ENCODE results near the gene MSANTD2. TPM values are rescaled to one million over a fixed set of nuclear protein-coding genes. Genes with fewer than 3 reads are reported as not detected.

Gene MSANTD2
- total RNA-seq, 1 experiment from 2014 or later = 15.0 TPM

DNA sequence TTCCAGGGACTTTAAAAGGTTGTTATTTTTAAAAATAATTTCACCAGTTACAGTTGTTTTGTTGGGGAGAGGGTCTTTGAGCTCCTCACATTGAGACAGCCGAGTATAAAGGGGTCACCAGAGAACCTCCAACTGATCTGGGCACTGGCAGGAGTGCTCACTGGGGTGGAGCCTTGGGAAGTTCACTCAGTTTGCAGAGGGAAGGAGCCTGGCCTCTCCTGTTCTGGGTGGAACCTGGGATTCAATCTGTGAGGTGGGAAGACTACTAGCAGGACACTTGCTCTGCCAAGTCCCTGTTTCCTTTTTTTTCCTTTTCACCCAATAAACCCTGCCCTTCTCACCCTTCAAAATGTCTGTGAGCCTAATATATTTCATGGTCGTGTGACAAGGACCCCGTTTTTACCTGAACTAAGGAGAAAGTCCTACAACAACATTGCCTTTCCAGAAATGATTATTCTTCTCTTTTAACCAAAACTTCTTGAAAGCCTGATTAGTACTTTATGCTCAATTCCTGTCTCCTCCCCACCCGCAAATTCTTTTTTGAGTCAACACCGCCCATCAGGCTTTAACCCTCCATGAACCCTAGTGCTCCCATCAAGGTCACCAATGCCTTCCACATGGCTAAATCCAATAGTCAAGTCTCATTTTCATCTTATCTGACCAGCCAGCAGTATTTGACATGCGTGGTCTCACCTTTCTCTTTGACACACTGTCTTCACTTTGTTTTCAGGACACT is 22.0 kb upstream of the MSANTD2 start:
- no peak for DNase-seq (ENCODE audit: low read depth)

DNA sequence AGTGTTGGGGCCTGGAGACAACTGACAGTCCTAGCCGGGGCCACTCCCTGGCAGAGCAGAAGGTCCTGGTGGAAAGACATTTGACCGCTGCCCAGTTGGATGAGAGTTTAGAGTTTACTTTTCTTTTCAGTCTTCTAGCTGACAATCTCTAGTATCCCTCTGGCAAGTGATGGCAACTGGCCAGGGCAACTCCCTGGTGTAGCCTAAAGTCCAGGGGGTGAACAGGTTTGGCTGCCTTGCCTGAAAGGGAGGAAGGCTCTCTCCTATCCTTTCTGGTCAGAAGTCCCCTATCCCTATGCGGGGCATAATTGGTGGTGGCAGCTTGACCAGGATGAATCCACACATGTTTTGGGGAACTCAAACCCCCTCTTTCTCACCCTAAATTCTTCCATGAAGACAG is 16.8 kb upstream of the MSANTD2 start:
- no peak for DNase-seq (ENCODE audit: low read depth)

DNA sequence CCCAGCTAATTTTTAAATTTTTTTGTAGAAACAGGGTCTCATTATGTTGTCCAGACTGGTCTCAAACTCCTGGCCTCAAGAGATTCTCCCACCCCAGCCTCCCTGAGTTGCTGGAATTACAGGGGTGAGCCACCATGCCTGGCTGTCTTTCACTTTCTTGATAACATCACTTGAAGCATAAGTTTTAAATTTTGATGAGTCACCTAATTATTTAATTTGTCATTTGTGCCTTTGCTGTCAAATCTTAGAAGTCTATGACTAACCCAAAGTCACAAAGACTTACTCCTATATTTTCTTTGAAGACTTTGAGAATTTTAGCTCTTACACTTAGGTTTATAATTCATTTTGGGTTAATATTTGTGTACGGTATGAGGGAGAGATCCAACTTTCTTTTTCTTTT is 14.5 kb upstream of the MSANTD2 start:
- DNase-seq (ENCODE audit: low read depth) = peak; percentile 42

DNA sequence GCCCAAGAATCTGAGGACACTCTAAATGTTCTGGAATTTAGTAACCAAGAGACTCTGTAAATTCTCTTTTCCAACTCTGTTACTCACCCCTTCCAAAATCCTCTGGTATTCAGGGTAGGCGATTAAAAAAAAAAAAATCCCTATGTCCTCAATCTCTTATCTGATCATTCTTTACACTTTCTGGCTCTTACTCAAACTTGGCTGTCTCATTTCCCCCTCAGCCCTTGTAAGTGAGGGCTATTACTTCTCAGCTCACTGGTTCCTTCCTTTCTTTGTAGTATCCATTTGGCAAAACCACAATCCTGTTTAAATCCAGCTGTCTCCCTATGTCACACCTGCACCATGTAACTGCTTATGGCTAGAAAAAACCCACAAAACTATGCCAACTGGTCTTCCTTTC is 12.7 kb upstream of the MSANTD2 start:
- DNase-seq (ENCODE audit: low read depth) = peak; percentile 85

DNA sequence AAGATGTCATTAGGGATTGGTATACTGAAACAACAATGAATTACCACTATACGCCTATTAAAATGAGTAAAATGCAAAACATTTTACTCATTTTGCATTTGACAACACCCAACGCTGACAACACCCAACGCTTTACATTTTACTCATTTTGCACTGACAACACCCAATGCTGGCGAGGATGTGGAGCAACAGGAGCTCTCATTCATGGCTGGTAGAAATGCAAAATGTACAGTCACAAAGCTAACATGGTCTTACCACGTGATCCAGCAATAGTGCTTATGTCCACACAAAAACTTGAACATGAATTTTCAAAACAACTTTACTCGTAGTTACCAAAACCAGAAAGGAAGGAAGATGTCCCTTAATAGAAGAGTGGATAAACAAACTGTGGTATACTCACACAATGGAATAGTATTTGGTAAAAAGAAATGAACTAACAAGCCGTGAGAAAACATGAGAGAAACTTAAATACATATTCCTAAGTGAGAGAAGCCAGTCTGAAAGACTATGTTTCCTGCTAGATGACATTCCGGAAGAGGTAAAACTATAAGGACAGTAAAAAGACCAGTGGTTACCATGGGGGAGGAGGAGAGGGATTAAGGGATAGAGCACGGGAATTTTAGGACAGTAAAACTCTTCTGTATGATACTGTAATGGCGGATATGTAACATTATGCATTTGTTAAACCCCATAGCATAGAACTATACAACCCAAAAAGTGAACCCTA is 11.4 kb upstream of the MSANTD2 start:
- DNase-seq (ENCODE audit: low read depth) = no peak

DNA sequence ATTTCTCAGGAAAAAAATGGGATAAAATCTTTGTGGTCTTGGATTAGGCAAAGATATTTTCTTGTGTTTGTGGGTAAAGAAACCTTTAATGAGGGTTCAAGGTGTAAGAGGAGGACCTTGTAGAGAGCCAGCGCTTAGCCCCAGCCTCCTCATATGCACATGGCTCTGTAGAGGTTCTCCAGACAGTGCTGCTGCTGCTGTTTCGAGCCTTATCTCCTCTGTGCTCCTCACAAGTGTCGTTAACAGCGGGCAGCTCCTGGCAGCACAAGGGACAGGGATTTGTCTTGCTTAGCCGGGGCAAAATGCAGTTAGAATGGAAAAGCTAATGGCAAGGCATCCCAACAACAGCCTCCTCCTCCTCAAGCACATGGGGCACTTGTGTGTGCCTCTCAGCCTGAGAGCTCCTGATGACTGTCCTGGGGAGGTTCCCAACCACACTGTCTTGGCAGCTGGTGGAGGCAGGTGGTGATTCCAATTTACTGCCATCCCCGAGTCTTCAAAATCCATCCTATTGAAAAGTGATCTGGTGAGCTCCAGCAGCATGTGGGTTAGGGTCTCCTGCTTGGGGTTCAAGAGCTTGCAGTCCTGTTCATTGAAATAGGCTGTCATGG is 7.6 kb upstream of the MSANTD2 start:
- peak; percentile 19 for DNase-seq (ENCODE audit: low read depth)

DNA sequence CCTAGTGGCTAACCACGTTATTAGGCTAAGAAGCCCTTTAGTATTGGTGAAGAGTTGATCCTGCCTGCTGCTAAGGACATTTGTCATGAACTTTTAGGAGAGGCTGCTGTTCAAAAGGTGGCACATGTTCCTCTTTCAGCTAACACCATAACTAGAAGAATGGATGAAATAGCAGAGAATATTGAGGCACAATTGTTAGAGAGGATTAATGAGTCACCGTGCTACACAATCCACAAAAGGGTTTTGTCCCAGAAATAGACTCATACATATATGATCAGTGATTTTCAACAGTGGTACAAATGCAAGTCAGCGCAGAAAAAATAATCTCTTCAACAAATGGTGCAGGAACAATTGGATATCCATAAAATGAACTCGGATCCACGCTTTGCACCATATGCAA is 7.0 kb upstream of the MSANTD2 start:
- DNase-seq (ENCODE audit: low read depth) = no peak

DNA sequence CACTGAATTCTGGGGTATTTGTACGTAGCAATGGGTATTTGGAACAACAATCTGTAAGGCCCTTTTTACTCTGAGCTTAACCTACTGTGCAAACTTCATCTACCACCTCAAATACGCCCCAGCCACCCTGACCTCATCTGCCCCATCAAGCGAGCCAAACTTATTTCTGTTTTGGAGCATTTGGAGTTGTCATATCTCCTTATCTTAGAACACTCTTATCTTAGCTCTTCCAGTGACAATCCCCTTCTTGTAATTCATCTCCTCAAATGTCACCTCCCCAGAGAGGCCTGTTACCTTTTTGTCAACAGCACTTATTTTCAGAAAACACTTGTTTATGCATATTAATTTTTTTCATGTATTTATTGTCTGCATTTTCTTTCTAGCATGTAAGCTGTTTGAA is 4.7 kb upstream of the MSANTD2 start:
- no peak for DNase-seq (ENCODE audit: low read depth)

DNA sequence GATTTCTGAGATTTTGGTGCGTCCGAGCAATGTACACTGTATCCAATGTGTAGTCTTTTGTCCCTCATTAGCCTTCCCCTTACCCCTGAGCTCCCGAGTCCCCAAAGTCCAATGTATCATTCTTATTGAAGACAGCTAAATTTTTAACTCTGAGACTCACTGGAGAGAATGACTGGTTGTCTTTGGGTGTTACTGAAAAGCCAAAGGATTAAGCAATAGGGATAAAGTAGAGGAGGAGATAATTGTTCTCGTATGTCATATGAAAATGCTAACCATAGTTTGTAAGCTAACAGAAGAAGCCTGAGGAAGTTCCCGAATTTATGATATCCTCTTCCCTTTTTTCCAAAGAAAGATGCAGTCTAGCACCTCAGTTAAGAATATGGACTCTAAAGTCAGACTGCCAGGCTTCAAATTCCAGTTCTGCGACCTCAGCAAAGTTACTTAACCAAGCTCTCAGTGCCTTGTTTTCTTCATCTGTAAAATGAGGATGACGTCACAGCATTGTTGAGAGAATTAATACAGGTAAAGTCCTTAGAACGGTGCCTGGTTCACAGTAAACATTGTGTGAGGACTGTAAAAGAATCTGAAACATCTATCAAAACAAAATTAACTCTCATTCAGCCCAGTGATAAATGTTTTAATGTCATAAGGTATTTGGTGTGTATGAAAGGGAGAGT is 1.6 kb upstream of the MSANTD2 start:
- DNase-seq (ENCODE audit: low read depth) = peak; percentile 32

DNA sequence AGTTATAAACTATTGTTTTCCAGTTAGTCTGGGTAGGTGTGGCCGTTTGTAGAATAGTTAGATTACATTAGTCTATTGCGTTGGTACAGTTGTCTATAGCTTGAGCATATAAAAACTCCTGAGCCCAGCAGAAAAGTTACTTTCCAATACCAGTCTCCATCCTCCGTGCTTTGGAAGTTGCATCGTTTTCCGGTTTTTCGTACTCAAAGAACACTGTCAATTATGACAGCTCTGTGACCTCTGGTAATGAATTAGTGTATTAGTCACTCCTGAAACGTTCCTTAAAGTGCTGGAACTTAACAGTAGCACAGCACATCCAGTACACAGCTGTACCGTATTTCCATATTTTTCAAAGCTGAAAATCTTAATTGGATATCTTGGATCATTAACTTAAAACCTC is 808 bp upstream of the MSANTD2 start:
- DNase-seq (ENCODE audit: low read depth) = peak; percentile 65

DNA sequence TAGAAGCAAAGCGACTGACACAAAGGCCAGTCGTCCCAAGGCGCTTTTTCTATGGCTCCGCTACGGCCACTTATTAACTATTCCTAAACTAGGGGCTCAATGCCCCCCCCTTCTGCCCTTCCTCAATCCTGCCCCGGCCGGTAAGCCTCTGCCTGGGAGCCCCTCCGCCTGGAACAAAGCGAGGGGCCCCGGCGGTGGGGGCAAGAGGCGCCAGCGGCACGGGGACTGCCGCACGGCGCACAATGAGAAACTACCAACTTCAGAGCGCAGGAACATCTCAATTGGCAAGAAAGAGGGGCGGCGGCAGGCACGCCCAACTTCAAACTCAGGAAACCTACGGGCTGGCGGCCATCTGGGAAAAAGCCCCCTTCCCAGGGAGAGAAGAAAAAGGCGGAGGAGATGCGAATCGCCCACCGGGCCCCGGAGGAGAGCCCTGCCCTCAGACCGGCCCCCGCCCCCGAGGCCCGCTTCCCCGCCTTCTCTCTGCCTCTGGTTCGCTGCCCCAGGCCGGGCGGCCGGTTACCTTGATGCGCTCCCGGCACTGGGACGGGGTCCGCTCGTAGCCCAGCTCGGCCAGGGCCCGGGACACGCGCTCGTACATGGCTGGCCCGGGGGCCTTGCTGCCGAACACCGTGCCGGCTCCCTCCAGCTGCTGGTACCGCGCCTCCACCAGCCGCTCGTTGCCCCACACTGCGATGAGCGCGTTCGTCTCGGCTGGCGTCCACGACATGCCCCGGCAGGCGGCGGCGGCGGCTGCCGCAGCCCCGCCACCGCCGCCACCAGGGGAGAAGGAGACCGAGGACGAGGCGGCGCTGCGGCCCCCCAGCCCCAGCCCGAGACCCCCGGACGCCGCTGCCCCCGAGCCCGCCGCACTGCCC is 619 bp downstream of the MSANTD2 start:
- peak; percentile 27 for DNase-seq (ENCODE audit: low read depth)

DNA sequence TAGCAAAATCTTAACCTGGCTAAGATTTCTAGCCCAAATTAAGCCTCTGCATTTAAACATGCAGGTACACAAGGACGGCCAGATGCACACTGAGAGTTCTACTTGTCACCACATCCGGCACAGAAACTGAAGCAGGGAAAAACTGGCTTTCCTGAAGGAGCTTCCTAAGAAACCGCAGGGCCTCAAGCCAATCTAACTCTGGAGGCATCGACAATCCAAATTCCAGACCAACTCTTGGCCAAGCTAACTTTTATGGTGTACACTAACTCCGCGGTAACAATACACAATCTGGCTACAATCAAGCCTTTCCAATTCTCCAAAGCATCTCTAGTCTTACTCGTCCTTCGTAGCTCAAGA is 1.2 kb downstream of the MSANTD2 start:
- peak; percentile 76 for DNase-seq (ENCODE audit: low read depth)

DNA sequence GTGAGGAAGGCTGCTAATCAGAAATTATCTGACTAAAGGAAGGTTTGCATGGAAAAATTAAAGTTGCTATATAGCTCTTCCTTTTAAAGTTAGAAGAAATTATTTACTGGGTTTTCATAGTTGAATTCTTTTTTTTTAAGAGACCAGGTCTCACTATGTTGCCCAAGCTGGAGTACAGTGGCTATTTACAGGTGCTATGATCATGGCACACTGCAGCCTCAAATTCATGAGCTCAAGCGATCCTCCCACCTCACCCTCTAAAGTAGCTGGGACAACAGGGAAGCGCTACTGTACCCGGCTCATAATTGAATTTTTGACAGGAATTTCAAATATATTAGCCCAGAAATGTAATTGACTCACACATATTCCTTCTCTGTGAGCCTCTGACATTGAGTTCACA is 3.9 kb downstream of the MSANTD2 start:
- no peak for DNase-seq (ENCODE audit: low read depth)

DNA sequence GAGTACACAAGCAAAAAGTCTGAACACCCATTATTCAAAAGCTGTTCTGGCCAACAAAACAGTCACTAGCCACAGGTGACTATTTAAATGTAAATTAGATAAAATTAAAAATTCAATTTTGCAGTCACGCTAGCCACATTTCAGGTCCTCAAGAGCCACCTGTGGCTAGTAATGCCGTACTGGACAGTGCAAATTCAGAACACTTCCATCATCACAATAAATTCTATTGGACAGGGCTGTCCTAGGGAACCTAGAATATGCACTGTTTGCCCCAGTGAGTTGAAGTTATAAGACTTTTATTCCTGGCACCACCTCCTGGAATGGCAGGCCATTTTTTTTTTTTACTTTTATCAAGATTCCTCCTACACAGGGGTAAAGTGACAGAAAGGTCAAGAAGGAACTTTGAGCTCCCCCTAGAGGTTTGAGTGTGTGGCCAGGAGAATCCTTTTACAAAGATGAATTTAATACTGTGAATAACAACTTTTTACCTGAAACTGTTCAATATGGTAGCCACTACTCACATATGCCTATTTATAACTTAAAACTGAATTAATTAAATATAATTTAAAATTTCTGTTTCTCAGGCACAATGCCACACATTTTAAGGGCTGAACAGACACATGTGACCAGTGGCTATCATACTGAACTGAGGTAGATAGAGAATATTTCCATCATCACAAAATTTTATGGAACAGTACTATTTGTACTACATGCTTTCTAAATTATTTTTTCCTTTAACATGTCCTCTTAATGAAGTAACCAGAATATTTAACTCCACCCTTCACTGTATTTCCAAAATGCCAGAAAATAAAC is 6.5 kb downstream of the MSANTD2 start:
- peak; percentile 48 for DNase-seq (ENCODE audit: low read depth)

DNA sequence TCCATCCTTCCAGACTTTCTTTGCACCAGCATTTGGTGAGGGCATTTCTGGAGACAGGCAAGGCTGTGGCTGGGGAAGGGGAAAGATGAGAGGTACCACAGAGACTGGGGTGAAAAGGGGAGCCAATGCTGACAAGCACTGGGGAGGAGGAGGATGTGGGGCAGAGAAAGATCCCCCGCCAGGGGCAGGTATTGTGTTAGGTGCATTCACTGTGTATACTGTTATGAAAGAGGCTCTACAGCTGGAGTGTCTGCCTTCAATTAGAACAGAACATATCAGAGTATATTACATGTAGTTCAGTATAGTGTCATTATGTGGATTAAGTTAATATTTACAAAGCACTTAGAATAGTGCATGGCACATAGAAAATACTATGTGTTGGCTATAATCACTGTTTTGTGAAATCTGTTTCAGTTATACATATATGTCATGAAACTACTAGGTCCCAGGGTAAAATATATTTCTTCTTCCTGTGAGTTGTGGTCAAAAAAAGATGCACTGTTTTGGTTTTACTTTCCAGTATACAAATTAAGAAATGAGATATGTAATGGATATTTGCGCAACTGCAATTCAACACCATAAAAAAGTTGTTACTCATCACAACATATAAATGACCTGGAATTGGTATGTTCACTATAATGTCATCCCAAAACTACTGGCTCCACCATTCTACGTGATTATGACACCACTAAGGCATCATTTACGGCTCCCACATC is 8.4 kb downstream of the MSANTD2 start:
- DNase-seq (ENCODE audit: low read depth) = no peak

DNA sequence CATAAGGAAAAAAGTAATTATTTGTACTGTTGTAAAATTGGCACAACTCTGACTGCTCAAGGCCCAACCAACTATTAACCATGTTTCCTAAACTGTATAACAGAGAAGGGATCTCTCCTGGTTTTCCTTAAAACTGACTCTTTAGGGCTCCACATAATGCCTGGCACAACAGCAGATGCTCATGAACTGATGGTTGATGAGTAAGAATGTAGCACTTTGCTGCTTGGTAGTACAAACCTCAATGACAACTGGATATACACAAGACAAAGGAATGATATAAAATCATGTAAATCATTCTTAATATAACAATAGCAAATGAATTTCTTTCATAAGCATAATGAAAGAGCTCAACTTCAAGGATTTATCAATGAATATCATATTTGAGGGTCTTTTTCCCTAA is 11.7 kb downstream of the MSANTD2 start:
- DNase-seq (ENCODE audit: low read depth) = no peak

DNA sequence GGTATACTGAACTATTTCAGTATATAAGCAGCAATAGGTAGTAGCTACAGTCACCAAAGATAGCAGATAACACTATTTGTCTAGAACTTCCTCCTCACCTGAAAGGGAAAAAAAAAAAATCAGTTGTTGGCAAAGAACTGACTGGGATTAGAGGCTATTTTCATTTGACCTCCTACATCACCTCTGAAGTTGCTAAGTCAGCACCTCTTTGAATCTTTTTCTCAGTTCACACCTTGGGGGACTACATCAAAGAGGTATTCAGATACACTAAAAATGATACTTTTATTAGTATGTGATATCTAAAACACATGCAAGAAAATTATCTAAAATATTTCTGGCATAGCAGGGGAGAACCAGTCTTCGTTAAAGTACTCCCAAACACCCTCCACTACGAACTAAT is 16.2 kb downstream of the MSANTD2 start:
- DNase-seq (ENCODE audit: low read depth) = no peak

DNA sequence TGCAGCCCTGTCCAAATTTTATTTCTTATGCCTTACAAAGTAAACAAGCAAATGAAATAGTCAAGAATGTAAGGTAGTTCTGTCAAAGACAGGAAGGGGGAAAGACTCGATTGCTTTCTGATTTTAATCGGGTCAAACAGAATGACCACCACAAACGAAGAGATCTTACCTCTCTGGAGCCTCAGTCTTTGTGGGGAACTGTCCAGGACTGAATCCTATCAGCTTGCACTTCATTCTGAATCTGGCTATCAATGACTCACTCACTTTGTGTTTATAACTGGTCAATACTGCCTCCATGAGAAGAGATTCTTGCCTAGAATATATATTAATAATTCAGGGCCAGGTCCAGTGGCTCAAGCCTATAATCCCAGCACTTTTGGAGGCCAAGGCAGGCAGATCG is 17.2 kb downstream of the MSANTD2 start:
- DNase-seq (ENCODE audit: low read depth) = no peak

DNA sequence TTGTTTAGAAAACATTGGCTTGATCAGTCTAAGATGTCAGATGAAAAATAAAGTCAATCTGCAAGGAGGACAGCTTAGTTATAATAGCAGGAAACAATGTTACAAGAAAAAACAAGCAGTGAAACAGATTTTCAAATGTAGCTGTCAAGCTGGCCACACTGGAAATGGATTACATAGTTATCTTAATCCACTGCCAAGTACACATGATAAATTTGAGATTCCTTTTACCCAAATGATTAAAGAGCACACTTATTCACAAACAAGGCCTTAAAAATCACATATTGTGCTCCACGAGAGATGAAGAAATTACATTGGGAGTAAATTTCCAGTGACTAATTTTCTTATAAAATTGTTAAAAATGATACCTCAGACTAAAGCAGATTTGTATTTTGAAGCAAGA is 20.6 kb downstream of the MSANTD2 start:
- no peak for DNase-seq (ENCODE audit: low read depth)

DNA sequence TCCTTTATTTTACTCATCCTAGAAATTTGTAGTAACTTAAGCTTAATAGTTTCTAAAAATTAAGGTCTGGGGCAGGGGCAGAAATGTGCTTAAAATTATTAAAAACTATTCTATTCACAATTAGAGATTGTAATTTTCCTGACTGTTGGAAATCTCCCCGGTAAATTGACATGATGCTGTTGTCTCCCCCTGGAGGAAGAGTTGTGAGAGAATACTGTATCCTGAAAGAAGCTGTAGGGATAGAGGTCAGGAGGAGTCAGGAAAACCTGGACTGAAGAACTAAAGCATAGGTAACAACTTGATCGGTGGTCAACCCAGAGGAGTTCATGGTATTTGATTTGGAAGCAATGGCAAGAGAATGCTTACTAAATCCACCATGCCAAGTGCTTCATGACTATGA is 21.9 kb downstream of the MSANTD2 start:
- DNase-seq (ENCODE audit: low read depth) = no peak

Data from RPMI7951 (cell line).